CD4-positive, CD25-positive, alpha-beta regulatory T cell (primary cell): Measurements from ENCODE around the gene FYCO1. TPM values are rescaled to one million over a fixed set of nuclear protein-coding genes. Genes with fewer than 3 reads are reported as not detected.

Experiments used
- ATAC-seq, 2 donors: fragments of 150-1000 bp; cut with Tn5 transposase; one replicate each; pipeline ENCODE4 v1.10.0; 2021; ENCODE audit warnings: low read depth in 2 of 2, moderate number of reproducible peaks in 2 of 2, moderate library complexity in 1 of 2
- DNase-seq, 3 donors: peaks; one replicate each; pipeline versions ENCODE4 v3.0.0 to v3.0.0-alpha.2; 2012 to 2022; ENCODE audit warnings: mixed read lengths in 1 of 3
- H3K27ac ChIP-seq: one replicate; pipeline ENCODE4 v1.7.0; 2013; ENCODE audit warnings: mild to moderate bottlenecking, low read length; ENCODE audit not compliant: insufficient read depth, poor library complexity, severe bottlenecking
- H3K27me3 ChIP-seq: one replicate; pipeline ENCODE4 v1.7.0; 2013; ENCODE audit warnings: low read length; ENCODE audit not compliant: control insufficient read depth, insufficient read depth
- H3K36me3 ChIP-seq: one replicate; pipeline ENCODE4 v1.7.0; 2013; ENCODE audit warnings: mild to moderate bottlenecking, low read length, moderate library complexity; ENCODE audit not compliant: control insufficient read depth, insufficient read depth
- H3K4me1 ChIP-seq: 2 replicates; pipeline ENCODE4 v1.7.0; 2013; ENCODE audit warnings: mild to moderate bottlenecking, low read length; ENCODE audit not compliant: insufficient read depth, control insufficient read depth, poor library complexity, severe bottlenecking
- H3K4me3 ChIP-seq: one replicate; pipeline ENCODE4 v1.7.0; 2013; ENCODE audit warnings: low read depth, mild to moderate bottlenecking, low read length, moderate library complexity
- H3K9me3 ChIP-seq, 2 experiments: 1 replicate in 1 of 2; 2 replicates in 1 of 2; pipeline ENCODE4 v1.7.0; 2013; ENCODE audit warnings: low read length in 2 of 2, mild to moderate bottlenecking in 1 of 2, moderate library complexity in 1 of 2; ENCODE audit not compliant: control insufficient read depth in 2 of 2
- H3K27ac Mint-ChIP-seq, 3 donors: one replicate each; pipeline ENCODE4 v1.8.0; 2020 to 2022; ENCODE audit warnings: mild to moderate bottlenecking in 3 of 3, mixed read lengths in 3 of 3, moderate library complexity in 2 of 3
- H3K27me3 Mint-ChIP-seq: one replicate; pipeline ENCODE4 v1.8.0; 2022; ENCODE audit warnings: mild to moderate bottlenecking, mixed read lengths
- H3K36me3 Mint-ChIP-seq: one replicate; pipeline ENCODE4 v1.8.0; 2020; ENCODE audit warnings: mixed read lengths
- H3K4me1 Mint-ChIP-seq, 4 donors: one replicate each; pipeline ENCODE4 v1.8.0; 2020 to 2022; ENCODE audit warnings: mixed read lengths in 4 of 4, mild to moderate bottlenecking in 1 of 4
- H3K4me3 Mint-ChIP-seq, 4 donors: one replicate each; pipeline ENCODE4 v1.8.0; 2020 to 2022; ENCODE audit warnings: mild to moderate bottlenecking in 4 of 4, mixed read lengths in 4 of 4, moderate library complexity in 3 of 4
- H3K9me3 Mint-ChIP-seq, 7 donors: one replicate each; pipeline ENCODE4 v1.8.0; 2020 to 2022; ENCODE audit warnings: mixed read lengths in 7 of 7, mild to moderate bottlenecking in 3 of 7, moderate library complexity in 2 of 7
- polyA plus RNA-seq, 4 donors: library from polyadenylated mRNA; unstranded; fragments of 300-500 nt; fragmentation: Illumina TruSeq; gene quantifications; one replicate each; pipeline ENCODE4 v1.2.3, GENCODE V29; 2021
- total RNA-seq: library from RNA; stranded (reverse); gene quantifications from one replicate; pipeline ENCODE4 v1.2.3, GENCODE V29; 2022

Gene FYCO1
- total and polyA plus RNA-seq, 5 donors from 2014 or later = 2.1 to 42.5 (median 2.6) TPM

DNA sequence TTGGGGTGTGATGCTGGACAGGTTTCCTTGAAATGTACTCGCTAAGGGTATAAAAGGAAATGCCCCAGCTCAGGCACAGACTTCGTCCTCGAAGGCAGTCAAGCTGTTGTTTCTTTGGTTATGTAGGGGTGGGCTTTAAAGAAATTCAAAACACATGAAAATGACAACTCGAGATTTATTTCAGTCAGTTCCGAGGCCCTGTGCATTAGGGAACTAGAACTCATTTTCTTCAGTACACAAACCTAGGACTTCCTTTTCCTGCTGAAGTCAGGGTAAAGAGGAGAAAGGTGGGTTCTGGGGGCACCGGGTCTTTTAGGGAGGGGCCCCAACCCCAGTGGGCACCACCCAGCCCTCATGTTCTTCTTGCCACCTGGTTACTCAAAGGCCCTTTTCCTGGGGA is 101.6 kb downstream of the FYCO1 start:
- H3K27ac ChIP-seq = no peak overlapping the region
- no peaks in the 10 kb centered on the region for H3K4me1 ChIP-seq
- Mint-ChIP-seq H3K4me1 (peaks cover 0 to 27% (median 3%) of the 10 kb centered on the region in 4 donors), H3K9me3 (no peaks in the 10 kb centered on the region), H3K27ac (no peak overlapping the region), H3K27me3 (peaks cover 37% of the 10 kb centered on the region), H3K36me3 (peaks cover 5% of the 10 kb centered on the region), H3K4me3 (no peak overlapping the region)
- no peaks in the 10 kb centered on the region for H3K36me3 ChIP-seq
- H3K4me3 ChIP-seq = no peak overlapping the region
- peaks cover 3% of the 10 kb centered on the region for H3K27me3 ChIP-seq
- no peaks in the 10 kb centered on the region for H3K9me3 ChIP-seq
- no peak for DNase-seq
- no peak for ATAC-seq

- H3K9me3 ChIP-seq = no peaks in the 10 kb centered on the region
- no peaks in the 10 kb centered on the region for H3K36me3 Mint-ChIP-seq
- no peak for ATAC-seq
- no peak overlapping the region for H3K27ac ChIP-seq
- DNase-seq = no peak
- no peaks in the 10 kb centered on the region for H3K36me3 ChIP-seq
- no peak overlapping the region for H3K4me3 Mint-ChIP-seq
- peaks cover 36% of the 10 kb centered on the region for H3K27me3 Mint-ChIP-seq
- H3K4me3 ChIP-seq = no peak overlapping the region
- peaks cover 3% of the 10 kb centered on the region for H3K27me3 ChIP-seq
- H3K27ac Mint-ChIP-seq = no peak overlapping the region
- peaks cover 0 to 27% (median 3%) of the 10 kb centered on the region in 4 donors for H3K4me1 Mint-ChIP-seq
- H3K4me1 ChIP-seq = no peaks in the 10 kb centered on the region
- H3K9me3 Mint-ChIP-seq = no peaks in the 10 kb centered on the region
These were observed 103.5 kb downstream of the FYCO1 start for GRCh38 chr3:45892161-45892560.

DNA sequence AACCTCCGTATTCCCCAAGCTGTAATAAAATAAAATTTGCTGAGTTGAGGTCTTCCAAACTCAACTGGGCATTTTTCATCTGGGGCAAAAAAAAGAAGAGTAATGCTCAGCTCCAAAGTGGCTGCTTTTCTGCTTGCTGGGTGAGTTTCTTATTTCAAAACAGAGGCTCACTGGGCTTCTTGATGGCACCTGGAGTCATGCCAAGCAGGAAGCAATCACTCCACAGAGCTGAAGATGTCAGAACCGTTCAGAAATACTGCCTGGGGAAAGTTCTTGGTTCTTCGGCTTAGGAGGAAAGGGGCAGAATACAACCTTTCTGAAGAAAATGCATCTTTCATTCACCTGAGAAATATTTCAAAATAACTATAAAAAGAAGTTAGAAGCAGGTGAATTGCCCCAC is 105.2 kb downstream of the FYCO1 start:
- Histone ChIP-seq H3K27ac (no peak overlapping the region), H3K27me3 (peaks cover 4% of the 10 kb centered on the region), H3K36me3 (no peaks in the 10 kb centered on the region), H3K4me1 (no peaks in the 10 kb centered on the region), H3K9me3 (no peaks in the 10 kb centered on the region), H3K4me3 (no peak overlapping the region)
- H3K9me3 Mint-ChIP-seq = peaks cover 0 to 1% (median 0%) of the 10 kb centered on the region in 7 donors
- no peak for DNase-seq
- peak overlapping the region in 2 of 4 donors; percentile 54 to 56 for H3K4me3 Mint-ChIP-seq
- H3K4me1 Mint-ChIP-seq = peaks cover 0 to 27% (median 5%) of the 10 kb centered on the region in 4 donors
- H3K27ac Mint-ChIP-seq = no peak overlapping the region
- no peaks in the 10 kb centered on the region for H3K36me3 Mint-ChIP-seq
- ATAC-seq = no peak
- H3K27me3 Mint-ChIP-seq = peaks cover 47% of the 10 kb centered on the region

- no peaks in the 10 kb centered on the region for H3K4me1 ChIP-seq
These were observed 106.3 kb downstream of the FYCO1 start for GRCh38 chr3:45889337-45889736.

GRCh38 chr3:45887759-45888511 is 107.7 kb downstream of the FYCO1 start:
- Mint-ChIP-seq H3K4me3 (peak overlapping the region; percentile 0 to 65 (median 13)), H3K36me3 (no peaks in the 10 kb centered on the region), H3K27me3 (peaks cover 41% of the 10 kb centered on the region), H3K27ac (peak overlapping the region in 1 of 3 donors; percentile 33), H3K4me1 (peaks cover 0 to 15% (median 6%) of the 10 kb centered on the region in 4 donors), H3K9me3 (peaks cover 0 to 1% (median 0%) of the 10 kb centered on the region in 7 donors)
- Histone ChIP-seq H3K27ac (no peak overlapping the region), H3K27me3 (peaks cover 9% of the 10 kb centered on the region), H3K36me3 (no peaks in the 10 kb centered on the region), H3K4me1 (no peaks in the 10 kb centered on the region), H3K9me3 (no peaks in the 10 kb centered on the region), H3K4me3 (no peak overlapping the region)
- DNase-seq = no peak
- ATAC-seq = no peak

More at GRCh38 chr3:45889337-45889736, 106.3 kb downstream of the FYCO1 start:
- Histone ChIP-seq H3K4me3 (no peak overlapping the region), H3K9me3 (no peaks in the 10 kb centered on the region), H3K27ac (no peak overlapping the region), H3K27me3 (peaks cover 9% of the 10 kb centered on the region), H3K36me3 (no peaks in the 10 kb centered on the region)
- ATAC-seq = no peak
- H3K4me3 Mint-ChIP-seq = peak overlapping the region in 1 of 4 donors; percentile 58
- no peak overlapping the region for H3K27ac Mint-ChIP-seq
- H3K36me3 Mint-ChIP-seq = no peaks in the 10 kb centered on the region
- no peak for DNase-seq
- peaks cover 0 to 29% (median 6%) of the 10 kb centered on the region in 4 donors for H3K4me1 Mint-ChIP-seq
- H3K9me3 Mint-ChIP-seq = peaks cover 0 to 1% (median 0%) of the 10 kb centered on the region in 7 donors
- peaks cover 47% of the 10 kb centered on the region for H3K27me3 Mint-ChIP-seq

DNA sequence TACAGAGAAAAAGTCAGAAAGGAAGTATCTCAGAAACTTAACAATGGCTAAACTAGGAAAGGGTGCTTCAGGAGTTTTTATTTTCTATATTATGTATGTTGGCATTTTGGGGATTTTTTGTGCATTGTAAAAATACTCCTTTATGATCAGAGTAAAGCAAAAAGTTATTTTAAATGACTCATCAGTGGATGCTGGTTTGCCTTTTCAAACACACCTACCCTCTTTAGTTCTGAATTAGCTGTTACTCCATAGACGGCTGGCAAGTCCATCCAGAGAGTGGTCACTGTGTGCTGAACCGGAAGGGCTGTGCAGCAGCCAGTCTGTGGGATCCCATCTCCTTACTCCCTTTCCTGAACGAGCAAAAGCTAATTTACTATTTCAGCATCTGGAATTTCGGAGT is 108.3 kb downstream of the FYCO1 start:
- Histone ChIP-seq H3K36me3 (no peaks in the 10 kb centered on the region), H3K27me3 (peaks cover 9% of the 10 kb centered on the region), H3K9me3 (no peaks in the 10 kb centered on the region), H3K27ac (no peak overlapping the region), H3K4me1 (no peaks in the 10 kb centered on the region), H3K4me3 (peak overlapping the region; percentile 16)
- Mint-ChIP-seq H3K4me3 (peak overlapping the region in 2 of 4 donors; percentile 26 to 57), H3K36me3 (no peaks in the 10 kb centered on the region), H3K27ac (no peak overlapping the region), H3K27me3 (peaks cover 37% of the 10 kb centered on the region), H3K9me3 (peaks cover 0 to 1% (median 0%) of the 10 kb centered on the region in 7 donors), H3K4me1 (peaks cover 0 to 10% (median 4%) of the 10 kb centered on the region in 4 donors)
- DNase-seq (no peak), ATAC-seq (no peak)

- no peak for ATAC-seq
- no peaks in the 10 kb centered on the region for H3K9me3 ChIP-seq
- peaks cover 31% of the 10 kb centered on the region for H3K27me3 Mint-ChIP-seq
These were observed 109.5 kb downstream of the FYCO1 start, which contains the start of gene CCR9 for GRCh38 chr3:45885979-45886705. Gene CCR9 (plus strand): TSS chr3:45886543. CDS start chr3:45894934, 8,391 bp downstream.

More at GRCh38 chr3:45885979-45886705, 109.5 kb downstream of the FYCO1 start, which contains the start of gene CCR9:
- peak within 1 kb of the TSS; percentile 5 to 74 (median 42) for H3K4me3 Mint-ChIP-seq
- H3K27me3 ChIP-seq = peaks cover 10% of the 10 kb centered on the region
- H3K36me3 ChIP-seq = no peaks in the 10 kb centered on the region
- H3K27ac ChIP-seq = no peak within 1 kb of the TSS
- peak within 1 kb of the TSS in 2 of 3 donors; percentile 31 to 41 for H3K27ac Mint-ChIP-seq
- no peaks in the 10 kb centered on the region for H3K36me3 Mint-ChIP-seq
- no peaks in the 10 kb centered on the region for H3K4me1 ChIP-seq
- peaks cover 0 to 13% (median 5%) of the 10 kb centered on the region in 4 donors for H3K4me1 Mint-ChIP-seq
- H3K9me3 Mint-ChIP-seq = peaks cover 0 to 1% (median 0%) of the 10 kb centered on the region in 7 donors
- DNase-seq = no peak
- H3K4me3 ChIP-seq = peak within 1 kb of the TSS; percentile 16
